HAP-1 (cell line): ENCODE results near the gene RTP5.

Experiments
- DNase-seq, 2 experiments: peaks; one replicate each; pipeline ENCODE4 v3.0.0-alpha.2; 2016 to 2020; ENCODE audit warnings: low spot score in 2 of 2
- H3K27me3 ChIP-seq: fragments of 250-450 bp; sonication (Bioruptor Pico); 2 replicates; pipeline ENCODE4 v1.5.1; 2020; ENCODE audit warnings: low read depth, mild to moderate bottlenecking, moderate library complexity
- H3K36me3 ChIP-seq: fragments of 250-450 bp; sonication (Bioruptor Pico); replicated peaks from 2 replicates; pipeline ENCODE4 v1.5.1; 2020; ENCODE audit warnings: mild to moderate bottlenecking
- H3K4me1 ChIP-seq: fragments of 250-450 bp; sonication (Bioruptor Pico); 2 replicates; pipeline ENCODE4 v1.5.1; 2020; ENCODE audit warnings: mild to moderate bottlenecking
- H3K4me3 ChIP-seq: fragments of 250-450 bp; sonication (Bioruptor Pico); 2 replicates; pipeline ENCODE4 v1.5.1; 2020; ENCODE audit warnings: mild to moderate bottlenecking, moderate library complexity
- H3K9me3 ChIP-seq: fragments of 250-450 bp; sonication (Bioruptor Pico); 2 replicates; pipeline ENCODE4 v1.5.1; 2020; ENCODE audit warnings: mild to moderate bottlenecking, moderate library complexity
- in situ Hi-C: fragments of 300-500 bp; cut with MboI; formaldehyde crosslinking; loops from 3 replicates; pipeline ENCODE4 v1.14.3; 2020; ENCODE audit warnings: low sequenced_read_pairs, inconsistent platforms, mixed read lengths

RTP5 gene

GRCh38 chr2:241850544-241851324 is 18.8 kb upstream of the RTP5 start:
- in situ Hi-C loops = no loop called here
- H3K9me3 ChIP-seq = no peaks in the 10 kb centered on the region
- H3K36me3 ChIP-seq = no peaks in the 10 kb centered on the region
- no peak for DNase-seq
- H3K4me1 ChIP-seq = no peaks in the 10 kb centered on the region
- H3K27me3 ChIP-seq = no peaks in the 10 kb centered on the region
- no peak overlapping the region for H3K4me3 ChIP-seq

GRCh38 chr2:241851325-241852115 is 18.0 kb upstream of the RTP5 start:
- no peak for DNase-seq
- H3K4me3 ChIP-seq = no peak overlapping the region
- H3K4me1 ChIP-seq = no peaks in the 10 kb centered on the region
- H3K9me3 ChIP-seq = no peaks in the 10 kb centered on the region
- H3K27me3 ChIP-seq = no peaks in the 10 kb centered on the region
- H3K36me3 ChIP-seq = no peaks in the 10 kb centered on the region
- in situ Hi-C loops = no loop called here

- H3K9me3 ChIP-seq = no peaks in the 10 kb centered on the region
- no peaks in the 10 kb centered on the region for H3K4me1 ChIP-seq
- DNase-seq = no peak
- H3K4me3 ChIP-seq = no peak overlapping the region
- in situ Hi-C loops = no loop called here
- no peaks in the 10 kb centered on the region for H3K36me3 ChIP-seq
- no peaks in the 10 kb centered on the region for H3K27me3 ChIP-seq
Observed at GRCh38 chr2:241852116-241852980, 17.2 kb upstream of the RTP5 start.

- no peaks in the 10 kb centered on the region for H3K4me1 ChIP-seq
- no peaks in the 10 kb centered on the region for H3K27me3 ChIP-seq
- DNase-seq = no peak
- in situ Hi-C loops = no loop called here
- H3K9me3 ChIP-seq = no peaks in the 10 kb centered on the region
- H3K36me3 ChIP-seq = no peaks in the 10 kb centered on the region
- no peak overlapping the region for H3K4me3 ChIP-seq
Observed at GRCh38 chr2:241852981-241853631, 16.4 kb upstream of the RTP5 start.

GRCh38 chr2:241853651-241854341 is 15.7 kb upstream of the RTP5 start:
- H3K36me3 ChIP-seq = no peaks in the 10 kb centered on the region
- in situ Hi-C loops = no loop called here
- DNase-seq = peak in 1 of 2 experiments; percentile 7
- H3K4me1 ChIP-seq = no peaks in the 10 kb centered on the region
- H3K4me3 ChIP-seq = no peak overlapping the region
- H3K27me3 ChIP-seq = no peaks in the 10 kb centered on the region
- H3K9me3 ChIP-seq = no peaks in the 10 kb centered on the region

- Histone ChIP-seq H3K9me3 (no peaks in the 10 kb centered on the region), H3K27me3 (no peaks in the 10 kb centered on the region), H3K4me3 (no peak overlapping the region)
Observed at GRCh38 chr2:241854342-241855244, 14.9 kb upstream of the RTP5 start.

GRCh38 chr2:241855245-241855887 is 14.2 kb upstream of the RTP5 start:
- no peak for DNase-seq
- Histone ChIP-seq H3K4me3 (no peak overlapping the region), H3K36me3 (no peaks in the 10 kb centered on the region), H3K4me1 (no peaks in the 10 kb centered on the region), H3K9me3 (no peaks in the 10 kb centered on the region), H3K27me3 (no peaks in the 10 kb centered on the region)
- in situ Hi-C loops = no loop called here

More at GRCh38 chr2:241854342-241855244, 14.9 kb upstream of the RTP5 start:
- Histone ChIP-seq H3K4me1 (no peaks in the 10 kb centered on the region), H3K36me3 (no peaks in the 10 kb centered on the region)
- DNase-seq = no peak
- in situ Hi-C loops = no loop called here

- Histone ChIP-seq H3K9me3 (no peaks in the 10 kb centered on the region), H3K4me1 (no peaks in the 10 kb centered on the region), H3K36me3 (no peaks in the 10 kb centered on the region), H3K27me3 (no peaks in the 10 kb centered on the region), H3K4me3 (no peak overlapping the region)
- in situ Hi-C loops = no loop called here
- DNase-seq = no peak
Observed at GRCh38 chr2:241855888-241856422, 13.6 kb upstream of the RTP5 start.

- no peaks in the 10 kb centered on the region for H3K9me3 ChIP-seq
- no peak for DNase-seq
- no peak overlapping the region for H3K4me3 ChIP-seq
- no peaks in the 10 kb centered on the region for H3K36me3 ChIP-seq
- in situ Hi-C loops = no loop called here
- H3K4me1 ChIP-seq = no peaks in the 10 kb centered on the region
- no peaks in the 10 kb centered on the region for H3K27me3 ChIP-seq
Observed at GRCh38 chr2:241857041-241857541, 12.4 kb upstream of the RTP5 start.

GRCh38 chr2:241857572-241858121 is 11.9 kb upstream of the RTP5 start:
- H3K9me3 ChIP-seq = no peaks in the 10 kb centered on the region
- no peaks in the 10 kb centered on the region for H3K4me1 ChIP-seq
- in situ Hi-C loops = no loop called here
- no peak for DNase-seq
- no peaks in the 10 kb centered on the region for H3K36me3 ChIP-seq
- H3K27me3 ChIP-seq = no peaks in the 10 kb centered on the region
- H3K4me3 ChIP-seq = no peak overlapping the region

- in situ Hi-C loops = no loop called here
- H3K9me3 ChIP-seq = no peaks in the 10 kb centered on the region
- H3K36me3 ChIP-seq = no peaks in the 10 kb centered on the region
- H3K4me1 ChIP-seq = no peaks in the 10 kb centered on the region
- H3K4me3 ChIP-seq = no peak within 1 kb of the TSS
- no peak for DNase-seq
- no peaks in the 10 kb centered on the region for H3K27me3 ChIP-seq
Observed at GRCh38 chr2:241858206-241859016, 11.1 kb upstream of the RTP5 start, which contains the start of gene PDCD1. Gene PDCD1, minus strand, starts transcription at chr2:241858894. Its CDS starts 56 bp downstream, at chr2:241858838.
